ENCODE data around the gene FLNC. TPM values are rescaled to one million over a fixed set of nuclear protein-coding genes. Genes with fewer than 3 reads are reported as not detected.

Gene FLNC
- total and polyA plus RNA-seq, 2 of the 4 experiments (the other 2 are of a cell fraction): 116 to 154 TPM

DNA sequence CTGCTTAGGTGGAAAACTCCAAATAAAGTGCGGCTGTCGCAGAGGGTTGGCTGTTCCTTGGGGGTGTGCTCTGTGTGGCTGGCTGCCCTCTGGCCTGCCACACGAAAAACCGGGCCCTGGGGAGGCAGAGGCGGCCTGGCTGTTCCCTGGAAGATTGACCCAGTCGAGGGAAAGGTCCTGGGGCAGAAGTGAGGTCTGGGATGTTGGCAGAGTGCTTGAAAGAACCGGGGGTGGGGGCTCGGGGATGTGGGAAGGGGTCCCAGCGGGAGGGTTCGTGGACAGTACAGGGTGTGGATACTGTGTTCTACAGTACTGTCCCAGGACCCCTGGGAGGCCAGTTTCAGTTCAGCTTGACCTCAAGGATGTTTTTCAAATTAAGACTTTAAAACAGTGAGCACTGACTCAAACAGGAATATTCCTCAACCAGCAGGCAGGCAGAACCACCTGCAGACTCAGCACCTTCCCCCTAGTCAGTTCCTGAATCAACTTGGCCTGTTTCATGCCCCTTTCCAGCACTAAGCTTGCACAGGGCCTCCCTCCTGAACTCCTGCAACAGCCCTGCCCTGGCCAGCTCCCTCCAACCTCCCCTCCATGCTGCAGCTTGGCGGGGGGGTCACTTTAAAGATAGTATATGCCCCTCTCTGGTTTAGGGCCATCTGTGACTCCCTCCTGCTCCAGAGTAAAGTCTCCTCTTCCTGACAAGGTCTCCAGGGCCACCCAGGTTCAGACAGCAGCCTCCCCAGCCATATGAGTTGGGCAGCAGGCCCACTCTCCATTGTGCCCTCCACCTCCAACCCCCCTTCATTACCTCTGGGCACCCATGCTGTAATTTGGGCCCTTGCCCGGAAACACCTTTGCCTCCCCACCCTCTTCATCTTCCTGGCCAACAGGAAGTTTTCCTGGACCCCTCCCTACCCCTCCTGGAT lies 29.3 kb downstream of the FLNC start:
- H3K36me3 ChIP-seq (ENCODE audit: control insufficient read depth, insufficient read depth, low read length): peaks cover 38% of the 10 kb centered on the region
- 100% methylated on average over 3 of the region's 12 CpGs; no CpG with 5 or more reads in 1 of the 2 experiments for WGBS, 2 experiments (ENCODE audit: extremely low coverage in 2 of 2, insufficient read length in 1 of 2)
- dilution Hi-C loops (cut with HindIII; ENCODE audit: low sequenced_read_pairs, unreplicated experiment) (no loop called here), in situ Hi-C loops (cut with MboI; ENCODE audit: low sequenced_read_pairs) (no loop called here), intact Hi-C loops (cut with micrococcal nuclease) (no loop called here)
- no peak overlapping the region for H3K4ac ChIP-seq (ENCODE audit: low read depth, low read length)
- H2BK120ac ChIP-seq (ENCODE audit: low read depth, low read length): no peak overlapping the region
- no peak for TF ChIP-seq MAZ (IDR thresholded peaks at IDR 0.05; ENCODE audit: borderline replicate concordance, low read depth, low read length)
- no peak for TF ChIP-seq SMC3 (IDR thresholded peaks at IDR 0.05; ENCODE audit: low read depth, low read length)
- no peak for TF ChIP-seq FOS (IDR thresholded peaks at IDR 0.05; ENCODE audit: low read depth, low read length)
- no peak for TF ChIP-seq MXI1 (IDR thresholded peaks at IDR 0.05; ENCODE audit: borderline replicate concordance, low read depth, low read length)
- no peak for TF ChIP-seq POLR2A (IDR thresholded peaks at IDR 0.05; ENCODE audit: low read depth, low read length)
- no peak for TF ChIP-seq USF2 (IDR thresholded peaks at IDR 0.05; ENCODE audit: low read depth, low read length)
- TF ChIP-seq NFE2L2 (IDR thresholded peaks at IDR 0.05; ENCODE audit: low read depth, low read length): no peak
- no peak for TF ChIP-seq RFX5 (IDR thresholded peaks at IDR 0.05; ENCODE audit: low read depth, low read length)
- TF ChIP-seq RAD21 (IDR thresholded peaks at IDR 0.05; ENCODE audit: low read length): no peak
- no peak for TF ChIP-seq CEBPB (IDR thresholded peaks at IDR 0.05; ENCODE audit: low read depth, low read length)
- no peak for TF ChIP-seq ELK1 (IDR thresholded peaks at IDR 0.05; ENCODE audit: borderline replicate concordance, low read depth, low read length)
- TF ChIP-seq RCOR1 (IDR thresholded peaks at IDR 0.05; ENCODE audit: insufficient replicate concordance, low read length): no peak
- no peak for TF ChIP-seq BHLHE40 (IDR thresholded peaks at IDR 0.05; ENCODE audit: low read depth, low read length)
- no peak overlapping the region for H3K14ac ChIP-seq (replicated peaks; ENCODE audit: low read depth, low read length)
- no peak overlapping the region for H4K91ac ChIP-seq (ENCODE audit: insufficient read depth, low read depth, low read length)
- H2BK15ac ChIP-seq (ENCODE audit: low read depth, low read length): no peak overlapping the region
- no peak overlapping the region for H3K18ac ChIP-seq (ENCODE audit: low read depth, low read length)
- peaks cover 10 to 19% of the 10 kb centered on the region in 2 experiments for H3K79me1 ChIP-seq (ENCODE audit: low read depth in 1 of 2, low read length in 2 of 2)
- no peak overlapping the region for H2BK5ac ChIP-seq (ENCODE audit: low read depth, low read length, poor library complexity, severe bottlenecking)
- H3K9me3 ChIP-seq (ENCODE audit: control insufficient read depth, insufficient read depth, low read length): no peaks in the 10 kb centered on the region
- no peak overlapping the region for H2BK20ac ChIP-seq (ENCODE audit: low read depth, low read length)
- no peak overlapping the region for H3K56ac ChIP-seq (ENCODE audit: extremely low read depth, insufficient read depth, low read length)
- DNase-seq (no peak), ATAC-seq (ENCODE audit: low read depth) (no peak)
- ChIA-PET CTCF (interaction anchor here (1.3 kb wide), 1 partner anchor 24 kb away, joined by 3 read pairs; no protein-coding TSS in a partner anchor), POLR2A (ENCODE audit: unreplicated experiment) (interaction anchor here (0.5 kb wide), 1 partner anchor 28 kb away, joined by 26 read pairs; no protein-coding TSS in a partner anchor)
- H3K4me1 ChIP-seq (ENCODE audit: control insufficient read depth, insufficient read depth, low read length): peaks cover 2% of the 10 kb centered on the region
- no peak overlapping the region for H3K4me3 ChIP-seq (ENCODE audit: insufficient read depth, low read depth, low read length)
- H4K8ac ChIP-seq (ENCODE audit: low read depth in 2 of 2, low read length in 2 of 2): no peak overlapping the region
- peak overlapping the region; percentile 48 for H2AK9ac ChIP-seq (replicated peaks; ENCODE audit: low read depth, low read length, poor library complexity)
- peaks cover 5% of the 10 kb centered on the region; the same call in 1 of the 2 replicates for H3K9me1 ChIP-seq (ENCODE audit: insufficient read depth, low read length)
- H3K23ac ChIP-seq (ENCODE audit: low read depth, low read length): no peak overlapping the region
- peaks cover 44% of the 10 kb centered on the region for H4K20me1 ChIP-seq (ENCODE audit: insufficient read depth, low read length)
- H3K27ac ChIP-seq (ENCODE audit: insufficient read depth, low read length): no peak overlapping the region
- no peaks in the 10 kb centered on the region for H3K27me3 ChIP-seq (ENCODE audit: control insufficient read depth, insufficient read depth, low read length)
- no peak overlapping the region for H2AK5ac ChIP-seq (ENCODE audit: low read depth, low read length)
- no TSS peak for BruUV-seq (replicated peaks)
- H3K9ac ChIP-seq (ENCODE audit: low read depth, low read length): no peak overlapping the region
- no peak overlapping the region for H4K5ac ChIP-seq (ENCODE audit: low read depth, low read length)
- H2AFZ ChIP-seq (replicated peaks; ENCODE audit: low read length, poor library complexity): no peak overlapping the region
- H3K4me2 ChIP-seq (ENCODE audit: low read depth, low read length): no peak overlapping the region

Measured in IMR-90 (cell line).